Measurements from ENCODE around the gene PPP1R3F. TPM values are rescaled to one million over a fixed set of nuclear protein-coding genes. Genes with fewer than 3 reads are reported as not detected.

Gene PPP1R3F
- total and polyA plus RNA-seq, 2 experiments from 2014 or later = 6.4 to 10.2 TPM

- DNase-seq (ENCODE audit: low spot score) = no peak
- Histone ChIP-seq H3K27me3 (no peaks in the 10 kb centered on the region), H3K4me2 (no peak overlapping the region), H3K9me3 (ENCODE audit: low read depth) (no peaks in the 10 kb centered on the region), H2AFZ (no peak overlapping the region), H3K36me3 (replicated peaks; ENCODE audit: insufficient read depth, low read depth) (no peaks in the 10 kb centered on the region), H3K4me3 (no peak overlapping the region), H3K9me2 (replicated peaks; ENCODE audit: insufficient read depth) (no peaks in the 10 kb centered on the region), H3K4me1 (ENCODE audit: insufficient read depth) (no peaks in the 10 kb centered on the region), H4K20me1 (ENCODE audit: insufficient read depth, poor library complexity, severe bottlenecking) (no peaks in the 10 kb centered on the region), H3K27ac (no peak overlapping the region), H3K79me2 (no peaks in the 10 kb centered on the region)
- TF ChIP-seq EZH2phosphoT487 (IDR thresholded peaks at IDR 0.05; ENCODE audit: low read depth, severe bottlenecking, unreplicated experiment) = no peak
- TF ChIP-seq EZH2 (IDR thresholded peaks at IDR 0.05; ENCODE audit: borderline replicate concordance) = no peak
- no peak for TF ChIP-seq CTCF (IDR thresholded peaks at IDR 0.05; ENCODE audit: poor library complexity)
- 94% methylated on average over 18 of the region's 18 CpGs for WGBS (ENCODE audit: low lambda C conversion rate, missing lambda C conversion rate)
Observed at GRCh38 chrX:49286136-49286535, 16.5 kb downstream of the PPP1R3F start.

GRCh38 chrX:49286581-49286980 is 17.0 kb downstream of the PPP1R3F start:
- Histone ChIP-seq H4K20me1 (ENCODE audit: insufficient read depth, poor library complexity, severe bottlenecking) (no peaks in the 10 kb centered on the region), H3K9me2 (replicated peaks; ENCODE audit: insufficient read depth) (no peaks in the 10 kb centered on the region), H3K4me2 (no peak overlapping the region), H2AFZ (no peak overlapping the region), H3K4me1 (ENCODE audit: insufficient read depth) (no peaks in the 10 kb centered on the region), H3K36me3 (replicated peaks; ENCODE audit: insufficient read depth, low read depth) (no peaks in the 10 kb centered on the region), H3K4me3 (no peak overlapping the region), H3K27me3 (no peaks in the 10 kb centered on the region), H3K27ac (no peak overlapping the region), H3K79me2 (no peaks in the 10 kb centered on the region), H3K9me3 (ENCODE audit: low read depth) (no peaks in the 10 kb centered on the region)
- no peak for DNase-seq (ENCODE audit: low spot score)
- 83% methylated on average over 4 of the region's 4 CpGs for WGBS (ENCODE audit: low lambda C conversion rate, missing lambda C conversion rate)
- TF ChIP-seq EZH2phosphoT487 (IDR thresholded peaks at IDR 0.05; ENCODE audit: low read depth, severe bottlenecking, unreplicated experiment) (no peak), EZH2 (IDR thresholded peaks at IDR 0.05; ENCODE audit: borderline replicate concordance) (no peak), CTCF (IDR thresholded peaks at IDR 0.05; ENCODE audit: poor library complexity) (no peak)

GRCh38 chrX:49287665-49288064 is 18.1 kb downstream of the PPP1R3F start:
- no peaks in the 10 kb centered on the region for H4K20me1 ChIP-seq (ENCODE audit: insufficient read depth, poor library complexity, severe bottlenecking)
- no peak for DNase-seq (ENCODE audit: low spot score)
- H3K36me3 ChIP-seq (replicated peaks; ENCODE audit: insufficient read depth, low read depth) = no peaks in the 10 kb centered on the region
- no peak overlapping the region for H2AFZ ChIP-seq
- no peaks in the 10 kb centered on the region for H3K4me1 ChIP-seq (ENCODE audit: insufficient read depth)
- no peaks in the 10 kb centered on the region for H3K79me2 ChIP-seq
- TF ChIP-seq EZH2phosphoT487 (IDR thresholded peaks at IDR 0.05; ENCODE audit: low read depth, severe bottlenecking, unreplicated experiment) = no peak
- no peak for TF ChIP-seq CTCF (IDR thresholded peaks at IDR 0.05; ENCODE audit: poor library complexity)
- TF ChIP-seq EZH2 (IDR thresholded peaks at IDR 0.05; ENCODE audit: borderline replicate concordance) = no peak
- no peak overlapping the region for H3K4me3 ChIP-seq
- no peak overlapping the region for H3K27ac ChIP-seq
- no peaks in the 10 kb centered on the region for H3K9me2 ChIP-seq (replicated peaks; ENCODE audit: insufficient read depth)
- H3K4me2 ChIP-seq = no peak overlapping the region
- no peaks in the 10 kb centered on the region for H3K27me3 ChIP-seq
- H3K9me3 ChIP-seq (ENCODE audit: low read depth) = no peaks in the 10 kb centered on the region
- WGBS (ENCODE audit: low lambda C conversion rate, missing lambda C conversion rate) = 89% methylated on average over 1 of the region's 1 CpG

GRCh38 chrX:49290215-49290614 is 20.6 kb downstream of the PPP1R3F start:
- H3K27ac ChIP-seq = no peak overlapping the region

More at GRCh38 chrX:49290215-49290614, 20.6 kb downstream of the PPP1R3F start:
- no peak for DNase-seq (ENCODE audit: low spot score)
- Histone ChIP-seq H3K4me3 (no peak overlapping the region), H3K27me3 (no peaks in the 10 kb centered on the region), H2AFZ (no peak overlapping the region), H3K4me1 (ENCODE audit: insufficient read depth) (no peaks in the 10 kb centered on the region), H3K36me3 (replicated peaks; ENCODE audit: insufficient read depth, low read depth) (no peaks in the 10 kb centered on the region), H3K4me2 (no peak overlapping the region), H4K20me1 (ENCODE audit: insufficient read depth, poor library complexity, severe bottlenecking) (no peaks in the 10 kb centered on the region), H3K9me2 (replicated peaks; ENCODE audit: insufficient read depth) (no peaks in the 10 kb centered on the region), H3K79me2 (no peaks in the 10 kb centered on the region), H3K9me3 (ENCODE audit: low read depth) (no peaks in the 10 kb centered on the region)
- 75% methylated on average over 7 of the region's 7 CpGs for WGBS (ENCODE audit: low lambda C conversion rate, missing lambda C conversion rate)
- TF ChIP-seq EZH2phosphoT487 (IDR thresholded peaks at IDR 0.05; ENCODE audit: low read depth, severe bottlenecking, unreplicated experiment) (no peak), EZH2 (IDR thresholded peaks at IDR 0.05; ENCODE audit: borderline replicate concordance) (no peak), CTCF (IDR thresholded peaks at IDR 0.05; ENCODE audit: poor library complexity) (no peak)
